Tibial nerve (tissue), 4 donors: Measurements from ENCODE around the gene ADPRM.

ENCODE experiments used
- EP300 ChIP-seq, 2 donors: sonication (generic); formaldehyde crosslinking; IDR thresholded peaks; one replicate each; pipeline ENCODE4 v1.6.1; 2017; ENCODE audit warnings: antibody characterized with exemption in 2 of 2, mild to moderate bottlenecking in 1 of 2
- POLR2A ChIP-seq, 2 donors: fragments of 450-650 bp; IDR thresholded peaks; one replicate each; pipeline ENCODE4 v1.6.1; 2017; ENCODE audit warnings: antibody characterized with exemption in 2 of 2, mild to moderate bottlenecking in 2 of 2, moderate library complexity in 2 of 2
- TF ChIP-seq, protein P1 (sequence below), 5 experiments: fragments of 200-600 bp in 3 of 5; fragments of 450-650 bp in 2 of 5; sonication (generic) in 3 of 5; IDR thresholded peaks; one replicate each; pipeline ENCODE4 v1.5.1; 2016 to 2019; ENCODE audit warnings: antibody characterized with exemption in 5 of 5, mild to moderate bottlenecking in 3 of 5, moderate library complexity in 2 of 5

GRCh38 chr17:10657879-10658278 lies 39.5 kb upstream of the ADPRM start:
- TF ChIP-seq, protein P1, sequence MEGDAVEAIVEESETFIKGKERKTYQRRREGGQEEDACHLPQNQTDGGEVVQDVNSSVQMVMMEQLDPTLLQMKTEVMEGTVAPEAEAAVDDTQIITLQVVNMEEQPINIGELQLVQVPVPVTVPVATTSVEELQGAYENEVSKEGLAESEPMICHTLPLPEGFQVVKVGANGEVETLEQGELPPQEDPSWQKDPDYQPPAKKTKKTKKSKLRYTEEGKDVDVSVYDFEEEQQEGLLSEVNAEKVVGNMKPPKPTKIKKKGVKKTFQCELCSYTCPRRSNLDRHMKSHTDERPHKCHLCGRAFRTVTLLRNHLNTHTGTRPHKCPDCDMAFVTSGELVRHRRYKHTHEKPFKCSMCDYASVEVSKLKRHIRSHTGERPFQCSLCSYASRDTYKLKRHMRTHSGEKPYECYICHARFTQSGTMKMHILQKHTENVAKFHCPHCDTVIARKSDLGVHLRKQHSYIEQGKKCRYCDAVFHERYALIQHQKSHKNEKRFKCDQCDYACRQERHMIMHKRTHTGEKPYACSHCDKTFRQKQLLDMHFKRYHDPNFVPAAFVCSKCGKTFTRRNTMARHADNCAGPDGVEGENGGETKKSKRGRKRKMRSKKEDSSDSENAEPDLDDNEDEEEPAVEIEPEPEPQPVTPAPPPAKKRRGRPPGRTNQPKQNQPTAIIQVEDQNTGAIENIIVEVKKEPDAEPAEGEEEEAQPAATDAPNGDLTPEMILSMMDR (IDR thresholded peaks at IDR 0.05): no peak
- TF ChIP-seq EP300 (IDR thresholded peaks at IDR 0.05): no peak
- no peak for TF ChIP-seq POLR2A (IDR thresholded peaks at IDR 0.05)
